ENCODE data around the gene FAF1.

Gene FAF1

GRCh38 chr1:50521703-50522102, 438.4 kb downstream of the FAF1 start:
- no peaks in the 10 kb centered on the region for H3K27me3 ChIP-seq (ENCODE audit: insufficient read depth, low read length)
- H3K9ac ChIP-seq (ENCODE audit: low read depth, low read length), result no peak overlapping the region
- 95% methylated on average over 2 of the region's 4 CpGs for WGBS
- no peak overlapping the region for H3K27ac ChIP-seq (ENCODE audit: low read depth, low read length)
- no peaks in the 10 kb centered on the region; the same call in 1 of the 2 replicates for H3K9me3 ChIP-seq (ENCODE audit: insufficient read depth, low read depth, low read length)
- no peaks in the 10 kb centered on the region for H3K4me1 ChIP-seq (ENCODE audit: insufficient read depth, low read length)
- H3K4me3 ChIP-seq (ENCODE audit: low read length), result no peak overlapping the region
- no peaks in the 10 kb centered on the region for H3K36me3 ChIP-seq (ENCODE audit: insufficient read depth, low read length)

- Histone ChIP-seq H3K9ac (ENCODE audit: low read depth, low read length) (no peak overlapping the region), H3K27ac (ENCODE audit: low read depth, low read length) (no peak overlapping the region), H3K27me3 (ENCODE audit: insufficient read depth, low read length) (no peaks in the 10 kb centered on the region), H3K9me3 (ENCODE audit: insufficient read depth, low read depth, low read length) (no peaks in the 10 kb centered on the region), H3K4me1 (ENCODE audit: insufficient read depth, low read length) (no peaks in the 10 kb centered on the region), H3K4me3 (ENCODE audit: low read length) (no peak overlapping the region), H3K36me3 (ENCODE audit: insufficient read depth, low read length) (no peaks in the 10 kb centered on the region)
These were observed 442.6 kb downstream of the FAF1 start for GRCh38 chr1:50517488-50517887.

GRCh38 chr1:50516056-50516455, 444.0 kb downstream of the FAF1 start:
- Histone ChIP-seq H3K4me3 (ENCODE audit: low read length) (no peak overlapping the region), H3K4me1 (ENCODE audit: insufficient read depth, low read length) (no peaks in the 10 kb centered on the region), H3K9me3 (ENCODE audit: insufficient read depth, low read depth, low read length) (no peaks in the 10 kb centered on the region), H3K27ac (ENCODE audit: low read depth, low read length) (no peak overlapping the region), H3K27me3 (ENCODE audit: insufficient read depth, low read length) (no peaks in the 10 kb centered on the region), H3K36me3 (ENCODE audit: insufficient read depth, low read length) (no peaks in the 10 kb centered on the region), H3K9ac (ENCODE audit: low read depth, low read length) (no peak overlapping the region)
- WGBS, result 95% methylated on average over 3 of the region's 3 CpGs

DNA sequence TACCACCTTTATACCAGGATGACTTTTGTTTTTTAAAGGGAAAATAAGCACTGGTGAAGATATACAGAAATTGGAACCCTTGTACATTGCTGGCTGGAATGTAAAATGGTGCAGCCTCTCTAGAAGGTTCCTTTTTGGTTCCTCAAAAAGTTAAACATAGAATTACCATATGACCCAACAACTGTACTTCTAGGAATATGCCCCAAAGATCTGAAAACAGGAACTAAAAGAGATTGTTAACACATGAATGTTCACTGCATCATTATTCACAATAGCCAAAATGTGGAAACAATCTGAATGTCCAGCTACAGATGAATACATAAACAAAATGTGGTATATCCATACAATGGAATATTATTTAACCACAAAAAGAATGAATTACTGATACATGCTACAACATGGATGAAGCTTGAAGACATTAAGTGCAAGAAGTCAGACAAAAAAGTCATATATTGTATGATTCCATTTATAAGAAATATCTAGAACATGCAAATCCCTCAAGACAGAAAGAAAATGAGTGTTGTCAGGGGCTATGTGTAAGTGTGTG, 452.0 kb downstream of the FAF1 start:
- Histone ChIP-seq H3K9ac (ENCODE audit: low read depth, low read length) (no peak overlapping the region), H3K27ac (ENCODE audit: low read depth, low read length) (no peak overlapping the region), H3K27me3 (ENCODE audit: insufficient read depth, low read length) (no peaks in the 10 kb centered on the region), H3K4me1 (ENCODE audit: insufficient read depth, low read length) (no peaks in the 10 kb centered on the region), H3K4me3 (ENCODE audit: low read length) (no peak overlapping the region), H3K9me3 (ENCODE audit: insufficient read depth, low read depth, low read length) (peaks cover 13% of the 10 kb centered on the region), H3K36me3 (ENCODE audit: insufficient read depth, low read length) (peaks cover 5% of the 10 kb centered on the region; the same call in 1 of the 2 replicates)

DNA sequence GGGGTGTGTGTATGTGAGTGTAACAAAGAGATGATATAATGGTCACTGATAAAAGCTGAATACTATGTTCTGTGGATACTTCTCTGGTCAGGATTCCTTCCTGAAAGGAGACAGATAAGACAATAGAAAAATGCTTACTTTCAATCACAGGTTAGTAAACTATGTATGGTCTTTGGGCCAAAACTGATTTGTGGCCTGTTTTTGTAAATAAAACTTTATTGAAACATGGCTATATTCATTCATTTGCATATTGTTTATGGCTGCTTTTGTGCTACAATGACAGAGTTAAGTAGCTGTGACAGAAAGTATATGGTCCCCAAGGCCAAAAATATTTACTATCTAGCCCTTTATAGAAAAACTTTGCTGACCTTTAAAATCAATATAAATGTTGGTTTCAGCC, 454.6 kb downstream of the FAF1 start:
- no peaks in the 10 kb centered on the region for H3K27me3 ChIP-seq (ENCODE audit: insufficient read depth, low read length)
- H3K4me3 ChIP-seq (ENCODE audit: low read length), result no peak overlapping the region
- peaks cover 18% of the 10 kb centered on the region for H3K9me3 ChIP-seq (ENCODE audit: insufficient read depth, low read depth, low read length)
- H3K36me3 ChIP-seq (ENCODE audit: insufficient read depth, low read length), result peaks cover 5% of the 10 kb centered on the region; the same call in 1 of the 2 replicates
- no peak overlapping the region for H3K9ac ChIP-seq (ENCODE audit: low read depth, low read length)
- H3K4me1 ChIP-seq (ENCODE audit: insufficient read depth, low read length), result no peaks in the 10 kb centered on the region
- H3K27ac ChIP-seq (ENCODE audit: low read depth, low read length), result no peak overlapping the region

- H3K4me1 ChIP-seq (ENCODE audit: insufficient read depth, low read length), result no peaks in the 10 kb centered on the region
- 100% methylated on average over 1 of the region's 1 CpG for WGBS
- no peak overlapping the region for H3K9ac ChIP-seq (ENCODE audit: low read depth, low read length)
- H3K27me3 ChIP-seq (ENCODE audit: insufficient read depth, low read length), result no peaks in the 10 kb centered on the region
- H3K36me3 ChIP-seq (ENCODE audit: insufficient read depth, low read length), result peaks cover 5% of the 10 kb centered on the region; the same call in 1 of the 2 replicates
- no peak overlapping the region for H3K4me3 ChIP-seq (ENCODE audit: low read length)
- no peak overlapping the region for H3K27ac ChIP-seq (ENCODE audit: low read depth, low read length)
- peaks cover 18% of the 10 kb centered on the region for H3K9me3 ChIP-seq (ENCODE audit: insufficient read depth, low read depth, low read length)
These were observed 456.6 kb downstream of the FAF1 start for GRCh38 chr1:50503515-50503914.

GRCh38 chr1:50502147-50502546, 457.9 kb downstream of the FAF1 start:
- Histone ChIP-seq H3K36me3 (ENCODE audit: insufficient read depth, low read length) (peaks cover 5% of the 10 kb centered on the region; the same call in 1 of the 2 replicates), H3K9me3 (ENCODE audit: insufficient read depth, low read depth, low read length) (peaks cover 24% of the 10 kb centered on the region), H3K27me3 (ENCODE audit: insufficient read depth, low read length) (no peaks in the 10 kb centered on the region), H3K27ac (ENCODE audit: low read depth, low read length) (no peak overlapping the region), H3K4me3 (ENCODE audit: low read length) (no peak overlapping the region), H3K9ac (ENCODE audit: low read depth, low read length) (no peak overlapping the region), H3K4me1 (ENCODE audit: insufficient read depth, low read length) (no peaks in the 10 kb centered on the region)
- WGBS, result 92% methylated on average over 2 of the region's 2 CpGs

- Histone ChIP-seq H3K4me1 (ENCODE audit: insufficient read depth, low read length) (no peaks in the 10 kb centered on the region), H3K4me3 (ENCODE audit: low read length) (no peak overlapping the region), H3K27ac (ENCODE audit: low read depth, low read length) (no peak overlapping the region), H3K27me3 (ENCODE audit: insufficient read depth, low read length) (no peaks in the 10 kb centered on the region), H3K36me3 (ENCODE audit: insufficient read depth, low read length) (no peaks in the 10 kb centered on the region), H3K9ac (ENCODE audit: low read depth, low read length) (no peak overlapping the region), H3K9me3 (ENCODE audit: insufficient read depth, low read depth, low read length) (peaks cover 16% of the 10 kb centered on the region; the same call in 1 of the 2 replicates)
- WGBS, result 89% methylated on average over 1 of the region's 1 CpG
These were observed 463.1 kb downstream of the FAF1 start for GRCh38 chr1:50497007-50497406.

- H3K4me1 ChIP-seq (ENCODE audit: insufficient read depth, low read length), result no peaks in the 10 kb centered on the region
- no peaks in the 10 kb centered on the region for H3K27me3 ChIP-seq (ENCODE audit: insufficient read depth, low read length)
- WGBS, result 100% methylated on average over 2 of the region's 2 CpGs
- H3K9me3 ChIP-seq (ENCODE audit: insufficient read depth, low read depth, low read length), result peaks cover 13% of the 10 kb centered on the region; the same call in 1 of the 2 replicates
- H3K27ac ChIP-seq (ENCODE audit: low read depth, low read length), result no peak overlapping the region
- peaks cover 5% of the 10 kb centered on the region; the same call in 1 of the 2 replicates for H3K36me3 ChIP-seq (ENCODE audit: insufficient read depth, low read length)
- no peak overlapping the region for H3K9ac ChIP-seq (ENCODE audit: low read depth, low read length)
- no peak overlapping the region for H3K4me3 ChIP-seq (ENCODE audit: low read length)
These were observed 466.4 kb downstream of the FAF1 start for GRCh38 chr1:50493710-50494109.

DNA sequence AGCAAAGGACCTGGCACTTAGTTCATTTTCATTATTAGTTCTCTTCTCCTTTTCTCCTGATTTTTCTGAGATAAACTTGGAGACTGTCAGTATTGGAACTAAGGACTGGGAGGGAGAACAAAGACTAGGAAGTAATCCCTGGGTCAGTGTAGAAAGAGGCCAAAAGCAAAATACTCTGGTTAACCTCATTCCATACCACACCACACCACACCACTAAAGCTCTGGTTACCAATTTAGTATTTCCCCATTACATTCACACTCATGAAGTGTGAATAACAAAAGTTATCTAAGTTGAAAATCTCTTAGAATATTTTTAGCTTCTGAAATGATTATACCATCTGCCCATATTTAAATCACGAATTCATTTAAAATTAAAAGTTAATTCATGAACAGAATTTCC, 467.9 kb downstream of the FAF1 start:
- Histone ChIP-seq H3K27me3 (ENCODE audit: insufficient read depth, low read length) (no peaks in the 10 kb centered on the region), H3K9ac (ENCODE audit: low read depth, low read length) (no peak overlapping the region), H3K4me1 (ENCODE audit: insufficient read depth, low read length) (no peaks in the 10 kb centered on the region), H3K36me3 (ENCODE audit: insufficient read depth, low read length) (peaks cover 5% of the 10 kb centered on the region; the same call in 1 of the 2 replicates), H3K4me3 (ENCODE audit: low read length) (no peak overlapping the region), H3K9me3 (ENCODE audit: insufficient read depth, low read depth, low read length) (peaks cover 8% of the 10 kb centered on the region; the same call in 1 of the 2 replicates), H3K27ac (ENCODE audit: low read depth, low read length) (no peak overlapping the region)
- WGBS, result no CpG with 5 or more reads among the region's 1 CpG

DNA sequence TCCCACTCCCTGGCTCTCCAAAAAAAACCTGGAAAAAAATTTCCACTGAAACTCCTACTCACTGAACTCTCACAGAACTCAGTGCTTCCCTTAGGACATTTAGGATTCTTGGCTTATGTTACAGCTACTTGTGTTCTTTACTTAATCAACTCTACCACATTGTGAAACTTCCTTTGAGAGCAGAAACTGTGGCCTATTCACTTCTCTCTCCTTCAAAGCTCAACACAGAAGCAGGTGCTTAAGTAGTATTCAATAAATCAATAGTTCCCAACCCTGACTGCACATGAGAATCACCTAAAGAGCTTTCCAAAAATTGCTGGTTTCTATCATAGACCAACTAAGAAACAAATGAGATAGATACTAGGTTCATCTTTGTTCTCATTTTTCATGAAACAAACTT, 468.9 kb downstream of the FAF1 start:
- Histone ChIP-seq H3K4me3 (ENCODE audit: low read length) (no peak overlapping the region), H3K9ac (ENCODE audit: low read depth, low read length) (no peak overlapping the region), H3K9me3 (ENCODE audit: insufficient read depth, low read depth, low read length) (no peaks in the 10 kb centered on the region), H3K27me3 (ENCODE audit: insufficient read depth, low read length) (no peaks in the 10 kb centered on the region), H3K36me3 (ENCODE audit: insufficient read depth, low read length) (peaks cover 5% of the 10 kb centered on the region; the same call in 1 of the 2 replicates), H3K4me1 (ENCODE audit: insufficient read depth, low read length) (no peaks in the 10 kb centered on the region), H3K27ac (ENCODE audit: low read depth, low read length) (no peak overlapping the region)

GRCh38 chr1:50490640-50491039, 469.4 kb downstream of the FAF1 start:
- 90% methylated on average over 2 of the region's 2 CpGs for WGBS
- Histone ChIP-seq H3K27me3 (ENCODE audit: insufficient read depth, low read length) (no peaks in the 10 kb centered on the region), H3K9ac (ENCODE audit: low read depth, low read length) (no peak overlapping the region), H3K9me3 (ENCODE audit: insufficient read depth, low read depth, low read length) (no peaks in the 10 kb centered on the region), H3K36me3 (ENCODE audit: insufficient read depth, low read length) (peaks cover 5% of the 10 kb centered on the region; the same call in 1 of the 2 replicates), H3K4me1 (ENCODE audit: insufficient read depth, low read length) (no peaks in the 10 kb centered on the region), H3K27ac (ENCODE audit: low read depth, low read length) (no peak overlapping the region), H3K4me3 (ENCODE audit: low read length) (no peak overlapping the region)
